ENCODE data around the gene S100Z. TPM values are rescaled to one million over a fixed set of nuclear protein-coding genes. Genes with fewer than 3 reads are reported as not detected.

The S100Z gene
- total RNA-seq, 2 experiments from 2014 or later, result 0.36 to 0.81 TPM

DNA sequence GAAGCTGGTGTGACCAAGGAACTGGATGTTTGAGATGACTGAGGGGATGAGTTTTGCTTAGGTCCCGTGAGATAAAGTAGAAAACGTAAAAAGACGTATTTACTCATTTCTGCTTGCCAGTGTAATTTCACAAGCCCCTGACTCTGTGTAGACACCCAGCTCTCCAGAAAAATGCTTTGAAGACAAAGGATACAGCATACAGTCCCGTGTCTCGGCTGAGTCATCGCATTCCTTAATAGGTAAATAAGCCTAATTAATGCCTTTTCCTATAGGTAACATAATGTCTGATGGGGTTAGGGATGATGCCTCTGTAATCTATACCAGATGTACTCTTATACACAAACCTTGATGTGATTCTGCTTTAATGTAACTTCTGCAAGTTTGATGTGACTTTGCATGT, 20.2 kb downstream of the S100Z start:
- ChIA-PET CTCF (interaction anchor here (0.8 to 2.0 kb wide), 3 partner anchors 27 to 208 kb away, joined by 3 to 10 read pairs (median 6); no protein-coding TSS in a partner anchor), POLR2A (interaction anchor here (0.8 kb wide), 2 partner anchors 216 to 283 kb away, joined by 3 to 4 read pairs; no protein-coding TSS in a partner anchor)
- peaks cover 3% of the 10 kb centered on the region for H3K4me1 Mint-ChIP-seq (ENCODE audit: low read depth)
- no peaks in the 10 kb centered on the region for H3K27me3 Mint-ChIP-seq
- no peak overlapping the region for H3K27ac Mint-ChIP-seq
- TF ChIP-seq, protein P1, sequence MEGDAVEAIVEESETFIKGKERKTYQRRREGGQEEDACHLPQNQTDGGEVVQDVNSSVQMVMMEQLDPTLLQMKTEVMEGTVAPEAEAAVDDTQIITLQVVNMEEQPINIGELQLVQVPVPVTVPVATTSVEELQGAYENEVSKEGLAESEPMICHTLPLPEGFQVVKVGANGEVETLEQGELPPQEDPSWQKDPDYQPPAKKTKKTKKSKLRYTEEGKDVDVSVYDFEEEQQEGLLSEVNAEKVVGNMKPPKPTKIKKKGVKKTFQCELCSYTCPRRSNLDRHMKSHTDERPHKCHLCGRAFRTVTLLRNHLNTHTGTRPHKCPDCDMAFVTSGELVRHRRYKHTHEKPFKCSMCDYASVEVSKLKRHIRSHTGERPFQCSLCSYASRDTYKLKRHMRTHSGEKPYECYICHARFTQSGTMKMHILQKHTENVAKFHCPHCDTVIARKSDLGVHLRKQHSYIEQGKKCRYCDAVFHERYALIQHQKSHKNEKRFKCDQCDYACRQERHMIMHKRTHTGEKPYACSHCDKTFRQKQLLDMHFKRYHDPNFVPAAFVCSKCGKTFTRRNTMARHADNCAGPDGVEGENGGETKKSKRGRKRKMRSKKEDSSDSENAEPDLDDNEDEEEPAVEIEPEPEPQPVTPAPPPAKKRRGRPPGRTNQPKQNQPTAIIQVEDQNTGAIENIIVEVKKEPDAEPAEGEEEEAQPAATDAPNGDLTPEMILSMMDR (IDR thresholded peaks at IDR 0.05), result no peak
- H3K4me3 Mint-ChIP-seq, result no peak overlapping the region
- ATAC-seq (no peak), DNase-seq (no peak)
- intact Hi-C loops (cut with micrococcal nuclease), result no loop called here
- no peaks in the 10 kb centered on the region for H3K36me3 Mint-ChIP-seq (ENCODE audit: low read depth)
- no peaks in the 10 kb centered on the region for H3K9me3 Mint-ChIP-seq

DNA sequence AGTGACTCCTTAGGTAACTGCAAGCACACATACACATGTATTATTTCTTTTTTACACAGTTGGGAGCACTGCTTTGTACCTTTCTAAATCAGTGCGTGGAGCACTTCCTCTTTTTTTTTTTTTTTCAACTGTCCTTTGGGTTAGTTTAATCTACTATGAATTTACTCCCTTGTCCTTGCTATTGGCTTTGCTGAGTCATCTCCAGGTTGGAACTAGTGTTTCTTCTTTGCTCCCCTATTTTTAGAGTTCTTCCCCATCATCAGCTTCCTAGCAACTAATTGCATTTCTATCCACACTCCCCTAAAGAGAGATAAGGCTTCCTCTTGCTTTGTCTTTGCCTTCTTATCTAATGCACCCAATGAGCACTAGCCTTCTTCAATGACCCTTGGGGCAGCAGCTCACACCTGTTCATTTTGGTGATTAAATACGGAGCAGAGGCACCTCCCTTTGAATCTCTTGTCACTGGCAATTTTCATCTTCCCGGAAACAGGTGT, 24.3 kb downstream of the S100Z start:
- ATAC-seq, result no peak

DNA sequence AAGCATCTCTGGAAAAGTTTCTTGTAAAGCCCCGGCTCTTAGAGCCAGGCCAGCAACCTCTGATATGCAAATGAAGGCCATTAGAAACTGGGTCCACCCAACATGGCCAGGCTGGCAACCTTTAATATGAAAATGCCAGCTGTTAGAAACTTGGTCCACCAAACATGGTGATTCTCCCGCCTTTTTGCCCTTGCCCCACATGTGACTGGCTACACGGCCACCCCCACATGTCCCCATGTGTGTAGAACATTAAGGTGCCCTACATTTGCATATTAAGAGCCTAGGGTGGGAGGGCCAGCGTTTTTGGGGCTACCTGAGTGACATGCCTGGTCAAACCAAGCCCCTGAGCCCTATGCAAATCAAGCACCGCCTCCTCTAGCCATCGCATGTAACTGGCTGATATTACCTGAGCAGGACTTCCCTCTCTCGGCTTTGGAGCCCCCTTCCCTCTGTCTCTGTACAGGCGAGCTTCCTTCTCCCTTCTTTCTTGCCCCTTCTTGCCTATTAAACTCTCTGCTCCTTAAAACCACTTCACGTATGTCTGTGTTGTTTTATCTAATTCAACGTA, 39.0 kb downstream of the S100Z start:
- no peak overlapping the region for H3K4me3 Mint-ChIP-seq
- CTCF ChIA-PET, result no interaction called here

More for the DNA sequence above, 24.3 kb downstream of the S100Z start:
- Mint-ChIP-seq H3K9me3 (no peaks in the 10 kb centered on the region), H3K27me3 (no peaks in the 10 kb centered on the region), H3K4me3 (no peak overlapping the region), H3K4me1 (ENCODE audit: low read depth) (no peaks in the 10 kb centered on the region), H3K36me3 (ENCODE audit: low read depth) (no peaks in the 10 kb centered on the region), H3K27ac (no peak overlapping the region)
- no peak for DNase-seq
- intact Hi-C loops (cut with micrococcal nuclease), result no loop called here
- ChIA-PET CTCF (interaction anchor here (1.5 kb wide), 1 partner anchor 180 kb away, joined by 3 read pairs; no protein-coding TSS in a partner anchor), POLR2A (no interaction called here)
- TF ChIP-seq, protein P1 (IDR thresholded peaks at IDR 0.05), result no peak

DNA sequence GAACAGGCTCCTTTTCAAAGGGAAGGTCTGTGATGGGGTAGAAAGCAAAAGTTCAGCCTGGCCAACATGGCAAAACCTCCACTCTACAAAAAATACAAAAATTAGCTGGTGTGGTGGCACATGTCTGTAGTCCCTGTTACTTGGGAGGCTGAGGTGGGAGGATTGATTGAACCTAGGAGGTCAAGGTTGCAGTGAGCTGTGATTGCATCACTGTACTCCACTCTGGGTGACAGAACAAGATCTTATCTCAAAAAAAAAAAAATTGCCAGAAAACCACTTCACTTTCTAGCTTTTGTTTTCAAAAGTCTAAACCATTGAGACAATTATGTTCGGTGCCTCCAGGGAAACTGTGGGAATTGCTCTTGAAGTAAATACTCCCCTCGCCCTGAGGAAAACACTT, 43.5 kb downstream of the S100Z start:
- Mint-ChIP-seq H3K4me3 (no peak overlapping the region), H3K9me3 (peaks cover 8% of the 10 kb centered on the region), H3K4me1 (ENCODE audit: low read depth) (no peaks in the 10 kb centered on the region), H3K27me3 (peaks cover 8% of the 10 kb centered on the region), H3K36me3 (ENCODE audit: low read depth) (no peaks in the 10 kb centered on the region), H3K27ac (no peak overlapping the region)
- ATAC-seq, result no peak
- ChIA-PET POLR2A (no interaction called here), CTCF (interaction anchor here (1.4 kb wide), 1 partner anchor 33 kb away, joined by 3 read pairs; no protein-coding TSS in a partner anchor)
- TF ChIP-seq, protein P1 (IDR thresholded peaks at IDR 0.05), result no peak
- no peak for DNase-seq
- intact Hi-C loops (cut with micrococcal nuclease), result no loop called here

More for the DNA sequence above, 39.0 kb downstream of the S100Z start:
- Mint-ChIP-seq H3K4me1 (ENCODE audit: low read depth) (no peaks in the 10 kb centered on the region), H3K36me3 (ENCODE audit: low read depth) (no peaks in the 10 kb centered on the region), H3K27me3 (peaks cover 5% of the 10 kb centered on the region), H3K27ac (no peak overlapping the region), H3K9me3 (no peaks in the 10 kb centered on the region)
- TF ChIP-seq, protein P1 (IDR thresholded peaks at IDR 0.05), result no peak
- POLR2A ChIA-PET, result interaction anchor here (0.6 kb wide), 1 partner anchor 630 kb away, joined by 3 read pairs; no protein-coding TSS in a partner anchor
- intact Hi-C loops (cut with micrococcal nuclease), result no loop called here
- DNase-seq, result no peak
- ATAC-seq, result no peak

DNA sequence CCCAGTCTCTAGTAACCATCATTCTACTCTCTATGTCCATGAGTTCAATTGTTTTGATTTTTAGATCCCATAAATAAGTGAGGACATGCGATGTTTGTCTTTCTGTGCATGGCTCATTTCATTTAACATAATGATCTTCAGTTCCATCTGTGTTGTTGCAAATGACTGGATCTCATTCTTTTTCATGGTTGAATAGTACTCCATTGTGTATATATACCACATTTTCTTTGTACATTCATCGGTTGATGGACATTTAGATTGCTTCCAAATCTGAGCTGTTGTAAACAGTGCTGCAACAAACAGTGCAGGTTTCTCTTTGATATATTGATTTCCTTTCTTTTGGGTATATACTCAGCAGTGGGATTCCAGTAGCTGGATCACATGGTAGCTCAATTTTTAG, 46.4 kb downstream of the S100Z start:
- no peaks in the 10 kb centered on the region for H3K4me1 Mint-ChIP-seq (ENCODE audit: low read depth)
- ChIA-PET CTCF (interaction anchor here (0.8 kb wide), 1 partner anchor 26 kb away, joined by 3 read pairs; no protein-coding TSS in a partner anchor), POLR2A (no interaction called here)

More for the DNA sequence above, 46.4 kb downstream of the S100Z start:
- peaks cover 3% of the 10 kb centered on the region for H3K36me3 Mint-ChIP-seq (ENCODE audit: low read depth)
- no peak for DNase-seq
- no peak overlapping the region for H3K4me3 Mint-ChIP-seq
- intact Hi-C loops (cut with micrococcal nuclease), result no loop called here
- ATAC-seq, result no peak
- TF ChIP-seq, protein P1 (IDR thresholded peaks at IDR 0.05), result no peak
- H3K9me3 Mint-ChIP-seq, result peaks cover 28% of the 10 kb centered on the region
- peaks cover 7% of the 10 kb centered on the region for H3K27me3 Mint-ChIP-seq
- H3K27ac Mint-ChIP-seq, result no peak overlapping the region
